HG02759 (cell line): ENCODE results near the gene SETD7.

ENCODE experiments used
- ATAC-seq: cut with Tn5 transposase; IDR thresholded peaks from one replicate; pipeline ENCODE4 v1.9.1; 2021; ENCODE audit warnings: mild to moderate bottlenecking, moderate library complexity; ENCODE audit not compliant: unreplicated experiment

Gene SETD7

DNA sequence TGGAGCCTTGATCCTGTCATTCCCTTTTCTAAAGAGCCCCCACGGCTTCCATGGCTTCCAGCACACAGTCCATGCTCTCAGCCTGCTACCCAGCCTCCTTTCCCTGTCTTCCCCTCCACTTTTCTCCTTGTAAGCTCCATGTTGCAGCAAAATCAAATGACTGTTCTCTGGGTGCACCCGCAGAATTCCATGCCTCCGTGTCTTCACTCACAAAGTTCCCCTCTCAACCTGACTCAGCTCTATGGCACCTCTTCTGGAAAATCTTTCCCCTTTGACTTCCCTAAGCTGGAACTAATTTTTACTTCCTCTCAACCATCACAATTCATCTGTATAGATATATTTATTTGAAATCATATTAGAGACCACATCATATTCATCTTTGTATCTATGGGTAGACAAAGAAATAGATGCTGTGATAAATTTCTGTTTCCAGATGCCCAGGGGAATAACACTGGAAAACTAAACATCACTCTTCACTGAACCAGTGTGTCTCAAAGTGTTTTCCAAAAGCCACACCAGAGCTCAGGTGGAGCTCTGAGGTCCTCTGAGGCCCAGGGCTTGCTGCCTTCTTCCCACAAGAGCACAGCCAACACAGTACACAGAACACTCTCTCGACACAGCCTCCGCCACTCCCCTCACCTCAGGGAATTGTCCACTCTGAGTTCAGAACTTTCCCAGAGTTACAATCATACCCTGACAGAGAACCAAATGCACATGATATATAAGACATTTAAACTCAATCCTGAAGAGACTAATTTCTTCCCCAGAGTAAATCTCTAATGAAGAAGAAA is 3.3 kb downstream of the SETD7 start:
- no peak for ATAC-seq

DNA sequence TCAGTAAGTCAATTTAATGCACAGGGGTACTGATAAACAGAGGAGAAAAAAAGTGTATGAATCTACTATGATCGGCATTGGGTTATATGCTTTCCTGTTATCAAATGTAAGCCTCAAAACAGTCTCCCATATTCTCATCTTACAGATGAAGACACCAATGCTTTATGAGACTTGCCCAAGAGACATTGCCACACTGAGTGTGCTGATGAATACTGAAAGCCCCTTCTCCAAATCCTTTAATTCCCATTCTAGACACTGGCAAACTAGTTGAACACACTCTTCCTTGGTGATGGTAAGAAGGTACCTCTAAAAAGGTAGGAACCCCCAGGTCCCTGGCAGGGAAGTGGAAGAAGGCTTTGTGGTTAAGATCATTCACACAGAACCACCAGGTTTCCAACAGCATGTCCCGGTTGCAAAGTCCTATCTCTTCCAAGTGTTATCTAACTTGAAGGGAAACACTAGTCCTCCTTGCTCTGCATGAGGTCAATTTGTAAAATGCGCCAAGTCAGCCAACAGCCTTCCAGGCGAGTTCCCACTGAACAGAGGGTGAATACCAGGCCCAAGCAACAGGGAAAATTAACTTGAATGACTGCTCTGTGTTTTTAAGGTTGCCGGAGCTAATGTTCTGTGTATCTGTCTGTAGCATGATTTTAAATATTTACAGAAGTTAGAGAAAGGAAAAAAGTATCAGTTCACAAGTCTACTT is 5.1 kb downstream of the SETD7 start:
- no peak for ATAC-seq

DNA sequence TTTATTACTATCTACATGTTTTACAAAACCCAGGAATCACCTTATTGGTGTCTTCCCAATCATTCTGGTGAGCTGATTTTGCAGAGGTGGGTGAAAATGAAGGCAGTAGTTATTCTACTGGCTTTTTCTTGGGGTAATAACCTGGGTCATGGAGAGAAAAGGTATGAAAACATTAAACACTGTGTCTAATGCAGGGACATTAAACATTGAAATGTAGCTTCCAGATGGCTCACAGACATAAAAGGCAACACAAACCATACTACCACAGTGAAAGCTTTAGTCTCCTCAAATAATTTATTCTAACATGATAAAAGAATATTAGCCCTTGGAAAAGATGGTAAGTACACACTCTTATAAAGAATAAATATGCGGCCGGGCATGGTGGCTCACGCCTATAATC is 8.0 kb downstream of the SETD7 start:
- ATAC-seq, result no peak

DNA sequence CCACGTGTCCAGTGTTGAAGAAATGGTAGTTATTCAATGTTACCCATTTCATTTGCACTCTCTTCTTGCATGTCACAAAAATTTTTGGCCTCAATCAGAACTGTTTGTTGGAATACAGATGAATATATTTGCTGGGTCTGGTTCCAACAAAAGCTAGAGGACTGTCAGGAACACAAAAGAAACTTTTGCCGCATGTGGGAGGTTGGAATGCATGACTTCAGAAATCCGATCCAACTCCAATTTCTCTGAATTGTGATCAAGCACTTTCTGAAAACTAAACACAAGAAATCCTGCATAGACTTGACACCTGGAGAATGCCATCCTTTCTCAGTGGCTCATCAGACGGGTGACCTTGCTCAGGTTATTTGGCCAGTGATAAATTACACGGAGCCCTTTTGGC is 15.4 kb downstream of the SETD7 start:
- ATAC-seq, result no peak

DNA sequence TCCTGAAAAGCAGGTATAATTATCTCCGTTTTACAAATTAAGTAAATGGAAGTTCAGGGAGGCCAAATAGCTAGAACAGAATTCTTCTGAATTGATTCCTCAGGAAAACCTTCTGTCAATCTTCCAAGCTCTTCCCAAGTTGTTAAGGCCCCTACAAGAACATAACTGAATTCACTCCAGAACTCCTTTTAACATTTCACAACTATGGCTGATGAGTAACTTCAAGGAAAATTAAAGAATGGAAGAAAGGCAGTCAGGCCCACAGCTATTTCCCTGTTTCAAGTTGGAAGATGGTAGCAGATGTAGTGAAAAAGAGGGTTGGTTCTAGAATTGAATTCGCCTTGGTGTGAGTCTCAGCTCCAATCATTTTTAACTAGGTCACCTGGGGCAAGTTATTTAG is 15.9 kb downstream of the SETD7 start:
- ATAC-seq, result no peak

DNA sequence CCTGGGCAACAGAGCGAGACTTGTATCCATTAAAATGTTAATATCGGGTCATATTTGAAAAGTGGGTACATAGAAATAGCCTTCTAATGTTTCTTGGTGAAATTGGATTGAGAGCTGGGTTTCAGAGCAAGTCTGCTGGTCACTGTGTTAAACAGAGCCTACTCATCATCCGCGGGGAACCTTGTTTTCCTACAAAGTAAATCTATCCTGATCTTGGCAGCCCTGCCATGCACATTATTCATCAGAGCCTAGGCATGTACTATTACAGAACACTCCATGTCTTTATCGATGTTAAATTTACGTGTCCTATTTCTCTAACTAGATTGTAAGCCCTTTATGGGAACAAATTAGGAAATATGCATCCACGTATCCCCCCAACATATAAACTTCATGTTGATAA is 18.7 kb downstream of the SETD7 start:
- no peak for ATAC-seq

DNA sequence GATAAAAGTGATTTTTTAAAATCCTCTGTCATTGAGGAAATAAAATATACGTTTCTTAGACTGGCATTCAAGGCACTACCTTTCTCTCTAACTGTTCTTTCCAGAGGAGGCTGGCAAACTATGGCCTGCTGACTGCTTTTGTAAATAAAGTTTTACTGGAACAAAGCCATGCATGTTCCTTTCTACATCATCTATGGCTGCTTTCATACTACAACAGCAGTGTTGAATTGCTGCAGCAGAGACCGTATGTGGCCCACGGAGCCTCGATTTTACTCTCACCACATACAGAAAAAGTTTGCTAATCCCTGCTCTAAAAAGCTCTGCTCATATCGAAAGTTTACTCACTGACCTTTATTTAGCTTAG is 20.2 kb downstream of the SETD7 start:
- ATAC-seq, result no peak

DNA sequence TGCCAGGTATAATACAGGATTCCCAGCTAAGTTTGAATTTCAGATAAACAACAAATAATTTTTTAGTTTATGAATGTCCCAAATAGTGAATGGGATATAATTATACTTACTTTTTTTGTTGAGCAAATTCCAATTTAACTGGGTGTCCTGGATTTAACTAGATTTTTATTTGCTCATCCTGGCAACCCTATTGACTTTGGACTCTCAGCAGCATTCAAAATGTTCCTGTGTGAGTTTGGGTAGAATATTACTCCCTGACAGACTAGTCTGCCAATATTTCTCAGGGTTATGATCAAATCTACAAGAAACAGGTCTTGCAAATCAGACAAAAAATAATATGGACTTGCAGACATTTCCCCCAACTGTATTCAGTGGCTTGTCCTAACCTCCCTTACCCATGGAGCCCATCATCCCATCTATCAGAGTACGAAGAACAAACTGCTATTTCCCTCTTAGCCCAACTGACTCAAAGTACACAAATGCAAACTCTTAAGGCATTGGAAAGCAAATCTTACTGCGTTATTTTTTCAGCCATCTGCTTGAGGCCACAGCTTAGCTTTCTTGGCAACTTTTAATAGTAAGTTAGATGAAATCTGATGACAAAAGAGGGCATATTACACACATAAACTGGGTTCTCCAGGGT is 20.7 kb downstream of the SETD7 start:
- ATAC-seq, result no peak

DNA sequence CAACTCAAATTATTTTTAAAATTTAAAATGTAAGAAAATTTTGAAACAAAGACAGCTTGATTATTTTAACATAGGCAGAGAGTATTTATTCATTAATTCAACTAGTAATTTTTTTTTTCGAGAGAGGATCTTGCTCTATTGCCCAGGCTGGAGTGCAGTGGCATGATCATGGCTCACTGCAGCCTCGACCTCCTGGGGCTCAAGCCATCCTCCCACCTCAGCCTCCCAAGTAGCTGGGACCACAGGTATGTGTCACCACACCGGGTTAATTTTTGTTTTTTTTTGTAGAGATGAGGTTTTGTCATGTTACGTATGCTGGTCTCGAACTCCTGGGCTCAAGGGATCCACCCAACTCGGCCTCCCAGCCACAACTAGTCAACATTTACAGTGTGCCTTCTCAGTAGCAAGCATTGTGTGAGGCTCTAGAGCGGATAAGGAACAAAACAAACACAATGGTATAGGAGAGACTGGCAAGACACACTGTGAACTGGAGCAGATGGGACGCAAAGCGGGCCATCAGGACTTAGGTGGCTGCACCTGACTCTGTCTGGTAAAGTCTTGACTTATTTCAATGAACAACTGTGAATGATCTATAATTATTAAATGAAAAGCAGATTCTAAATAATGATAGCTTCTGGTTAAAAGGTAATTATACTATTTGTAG is 21.6 kb downstream of the SETD7 start:
- ATAC-seq, result no peak

DNA sequence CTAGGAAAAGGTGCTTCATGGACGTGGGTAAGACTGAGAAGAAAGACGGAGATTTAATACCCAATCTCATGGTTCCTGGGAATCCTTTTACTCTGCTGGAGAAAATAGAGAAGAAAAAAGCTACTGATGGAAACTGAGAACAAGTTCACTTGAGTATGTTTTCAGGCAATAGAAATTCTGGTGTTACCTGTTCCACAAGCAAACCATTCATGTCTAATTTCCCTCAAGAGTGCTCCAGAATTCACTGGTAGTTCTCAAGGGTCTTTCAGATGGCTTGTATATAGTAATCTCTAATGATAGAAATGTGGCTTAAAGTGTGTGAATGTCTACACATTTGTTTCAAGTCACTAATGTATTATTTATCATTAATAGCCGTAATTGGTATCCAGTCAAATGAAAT is 22.5 kb downstream of the SETD7 start:
- no peak for ATAC-seq

DNA sequence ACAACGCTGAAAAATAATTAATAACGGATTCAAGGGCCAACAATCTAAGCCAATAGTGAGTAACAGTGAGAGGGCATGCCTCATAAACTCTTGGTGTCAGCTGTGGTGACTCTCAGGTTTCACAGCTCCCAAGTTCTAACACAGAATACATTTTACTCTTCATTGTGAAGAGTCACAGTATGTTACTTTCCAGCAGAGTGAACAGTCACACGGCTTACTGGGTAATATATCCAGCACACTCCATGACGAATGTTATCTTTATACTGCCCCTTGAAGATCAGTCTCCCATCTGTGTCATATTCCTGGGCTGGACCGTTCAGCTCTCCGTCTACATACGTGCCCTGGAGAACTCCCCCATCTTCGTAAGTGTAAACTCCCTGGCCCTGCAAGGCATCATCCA is 23.1 kb downstream of the SETD7 start:
- ATAC-seq, result no peak

DNA sequence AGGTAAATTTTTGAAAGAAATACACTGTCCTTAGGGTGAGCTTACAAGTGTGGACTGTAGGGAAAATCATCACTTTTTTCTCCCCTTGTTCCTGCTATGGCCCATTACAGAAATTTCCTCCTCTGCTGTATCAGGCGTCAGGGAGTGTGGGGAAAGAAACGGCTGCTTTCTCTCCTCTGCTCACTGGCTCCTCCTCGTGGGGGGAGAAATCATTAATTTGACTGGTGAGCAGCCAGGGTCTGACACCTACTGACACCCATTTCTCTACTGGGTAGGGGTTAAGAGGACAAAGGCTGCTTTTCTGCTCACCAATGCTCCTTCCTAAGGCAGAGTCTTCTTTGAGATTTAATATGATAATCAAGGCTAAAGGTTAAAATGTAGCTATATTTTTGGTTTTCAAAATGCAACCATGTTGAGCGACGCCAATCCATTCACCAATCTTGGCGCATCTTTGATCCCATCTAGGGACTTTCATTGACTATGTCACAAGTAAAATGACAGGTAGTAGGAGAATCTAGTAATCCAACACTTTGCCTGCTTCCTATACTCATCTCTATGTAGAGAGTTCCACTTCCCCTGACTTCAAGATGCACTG is 25.1 kb downstream of the SETD7 start:
- no peak for ATAC-seq

DNA sequence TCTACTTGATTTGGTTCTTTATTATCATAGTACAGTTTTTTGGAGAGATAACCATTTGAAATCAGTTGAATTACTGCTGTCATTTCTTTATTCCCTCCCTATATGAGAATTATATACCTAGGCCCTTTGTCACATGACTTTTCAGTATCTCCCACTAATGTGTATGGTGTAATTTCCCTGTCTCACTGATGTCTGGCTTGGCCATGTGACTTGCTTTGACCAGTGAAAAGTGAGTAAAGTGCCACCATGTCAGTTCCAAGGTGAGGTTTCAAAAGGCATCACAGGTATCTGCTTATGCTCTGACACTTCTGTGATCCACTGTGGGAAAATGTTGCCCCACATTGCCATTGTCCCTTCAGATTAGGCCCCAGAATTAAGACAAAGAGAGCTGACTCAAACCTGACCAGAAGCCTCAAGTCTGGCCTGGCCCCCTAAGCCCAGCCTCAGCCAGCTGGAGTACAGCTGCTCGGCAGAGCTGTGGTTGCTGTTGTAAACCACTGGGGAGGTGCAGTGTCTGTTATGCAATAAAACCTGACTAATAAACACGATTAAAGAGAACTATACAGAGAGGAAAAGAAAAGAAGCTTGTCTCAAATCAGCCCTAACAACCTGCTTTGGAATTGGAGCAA is 27.5 kb downstream of the SETD7 start:
- peak; percentile 96 for ATAC-seq

DNA sequence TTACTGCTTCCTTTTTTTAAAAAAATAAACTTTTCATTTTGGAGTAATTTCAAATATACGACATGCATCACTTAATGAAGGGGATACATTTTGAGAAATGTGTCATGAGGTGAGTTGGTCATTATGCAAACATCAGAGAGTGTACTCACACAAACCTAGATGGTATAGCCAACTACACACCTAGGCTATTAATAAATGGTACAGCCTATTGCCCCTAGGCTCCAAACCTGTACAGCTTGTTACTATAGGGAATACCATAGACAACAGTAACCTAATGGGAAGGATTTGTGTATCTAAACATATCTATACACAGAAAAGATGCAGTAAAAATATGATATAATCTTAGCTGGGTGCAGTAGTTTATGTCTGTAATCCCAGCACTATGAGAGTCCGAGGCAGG is 29.1 kb downstream of the SETD7 start:
- ATAC-seq, result no peak

DNA sequence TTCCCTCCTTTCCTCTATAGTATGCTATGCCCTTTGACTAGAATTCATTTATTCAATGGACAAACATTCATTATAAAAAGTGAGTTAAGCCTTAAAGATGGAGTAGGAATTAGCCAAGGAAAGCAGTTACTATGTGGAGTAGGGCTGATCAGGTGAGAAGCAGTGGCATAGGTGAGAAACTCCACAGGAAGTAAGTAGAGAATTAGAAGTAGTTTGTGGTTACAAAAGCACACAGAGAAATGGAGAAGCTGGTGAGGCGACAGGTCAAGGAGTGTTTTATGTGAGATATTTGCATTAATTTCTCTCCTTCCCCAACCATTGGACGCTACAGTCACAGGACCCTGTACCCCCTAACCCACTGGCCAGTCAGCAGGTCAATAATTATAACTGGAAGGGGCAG is 30.6 kb downstream of the SETD7 start:
- ATAC-seq, result no peak

DNA sequence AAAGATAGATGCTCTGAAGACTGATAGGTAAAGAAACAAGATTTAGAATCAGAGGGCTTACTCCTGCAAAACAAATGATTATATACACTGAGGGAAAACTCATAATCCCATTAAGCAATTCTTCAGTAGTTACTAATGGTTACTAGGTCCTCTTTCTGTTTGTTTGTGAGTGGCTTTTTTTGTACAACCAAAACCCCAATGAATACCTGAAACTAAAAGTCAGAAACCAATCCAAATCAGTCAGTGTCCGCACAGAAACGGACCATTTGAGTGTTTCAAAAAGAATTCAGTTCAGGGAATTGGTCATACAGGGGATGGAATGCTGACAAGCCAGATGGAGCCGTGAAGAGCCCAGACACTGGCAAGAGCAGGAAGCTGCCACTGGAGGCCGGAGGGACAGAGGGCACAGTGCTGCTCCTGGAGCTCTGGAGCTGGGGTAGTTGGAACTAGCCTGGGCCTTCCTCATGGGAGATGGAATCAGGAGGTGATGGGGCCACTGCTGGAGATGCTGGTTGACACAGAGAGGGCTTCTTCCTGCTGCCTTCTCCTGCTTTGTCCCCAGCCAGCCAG is 31.9 kb downstream of the SETD7 start:
- ATAC-seq, result no peak

DNA sequence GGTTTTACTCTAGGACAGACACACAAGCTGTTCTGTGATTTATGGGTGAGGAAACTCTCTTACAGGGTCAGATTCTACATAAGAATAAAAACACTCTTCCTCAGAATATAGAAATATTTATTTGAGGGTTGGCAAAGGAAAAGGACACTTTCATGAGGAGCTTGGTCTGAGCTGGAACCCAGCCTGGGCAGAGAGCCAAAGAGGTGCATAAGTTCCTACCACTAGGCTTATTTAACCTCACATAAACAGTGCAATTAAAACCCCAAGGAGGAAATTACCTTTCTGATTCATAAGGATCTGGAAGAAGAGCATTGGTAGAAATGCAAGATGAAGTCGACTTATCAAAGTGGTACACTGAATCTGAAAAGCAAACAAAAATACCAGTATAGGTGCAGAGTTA is 32.9 kb downstream of the SETD7 start:
- ATAC-seq, result no peak

DNA sequence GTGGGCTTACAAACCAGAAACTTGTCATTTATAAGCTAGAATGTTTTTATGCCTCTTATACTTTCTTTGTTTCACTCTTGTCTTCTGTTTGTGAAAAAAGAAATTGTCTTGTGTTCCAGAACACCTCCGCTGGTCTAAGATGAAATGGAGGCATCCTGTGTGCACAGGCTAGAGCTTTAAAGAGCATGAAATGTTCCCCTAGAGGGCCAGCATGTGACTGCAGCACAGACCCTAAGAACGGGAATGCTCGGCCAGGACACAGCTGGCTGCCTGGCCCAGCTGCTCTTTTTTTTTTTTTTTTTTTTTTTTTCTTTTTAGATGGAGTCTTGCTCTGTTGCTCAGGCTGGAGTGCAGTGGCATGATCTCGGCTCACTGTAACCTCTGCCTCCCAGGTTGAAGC is 33.6 kb downstream of the SETD7 start:
- ATAC-seq, result no peak

DNA sequence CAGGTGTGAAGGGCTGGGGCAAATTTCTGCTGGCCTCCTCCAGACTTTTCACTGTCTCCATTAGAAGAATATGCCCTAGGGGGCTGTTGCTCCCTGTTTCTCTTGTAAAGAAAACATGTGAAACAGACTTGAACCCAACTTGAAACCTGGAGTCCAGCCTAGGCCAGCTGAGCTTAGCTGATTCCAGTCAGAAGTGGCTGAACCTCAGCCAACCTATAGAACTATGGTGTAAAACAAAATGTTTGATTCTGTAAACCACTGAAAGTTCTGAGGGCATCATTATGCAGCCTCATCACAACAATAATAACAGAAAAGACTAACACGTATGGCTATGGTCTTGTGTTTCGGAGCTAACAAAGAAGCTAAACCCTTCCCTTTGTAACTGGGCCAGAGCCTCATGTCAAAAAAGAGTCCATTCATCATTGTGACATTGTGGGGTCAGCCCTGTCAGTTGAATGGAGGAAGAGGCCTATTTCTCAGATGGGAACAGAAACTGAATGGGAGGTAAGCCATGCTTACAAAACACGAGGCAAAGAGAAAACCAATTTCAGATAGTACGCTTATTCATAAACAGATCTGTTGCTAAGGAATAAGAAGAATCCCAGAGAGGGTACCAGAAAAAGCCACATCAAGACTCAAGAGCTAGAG is 34.1 kb downstream of the SETD7 start:
- no peak for ATAC-seq

DNA sequence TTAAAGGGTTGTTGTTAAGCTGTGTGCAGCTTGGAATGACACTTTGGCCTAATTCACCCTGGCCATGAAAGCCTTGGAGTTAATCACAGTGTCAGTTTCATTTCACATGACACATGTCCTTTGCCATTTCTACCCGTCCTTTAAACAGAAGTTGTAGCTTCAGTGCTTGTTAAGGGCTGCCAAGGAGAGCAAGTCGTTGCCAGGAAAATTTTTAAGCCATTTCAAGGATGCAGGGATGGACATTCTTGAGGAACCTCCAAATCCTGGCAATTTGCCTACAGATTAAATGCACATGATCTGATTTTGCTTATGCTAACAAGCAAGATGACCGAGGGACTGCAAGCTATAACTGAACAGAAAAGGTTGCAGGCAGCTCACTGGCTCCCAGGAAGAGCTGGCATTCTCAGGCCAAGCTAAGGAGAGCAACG is 40.5 kb downstream of the SETD7 start:
- no peak for ATAC-seq
